Skeletal muscle tissue (tissue), 4 donors: ENCODE results near the gene MAP2. TPM values are rescaled to one million over a fixed set of nuclear protein-coding genes. Genes with fewer than 3 reads are reported as not detected.

Source experiments
- H3K27ac ChIP-seq: one replicate; pipeline ENCODE4 v1.7.0; 2013; ENCODE audit warnings: mild to moderate bottlenecking, low read depth, low read length, inconsistent platforms
- H3K27me3 ChIP-seq, 3 donors: one replicate each; pipeline ENCODE4 v1.7.0; 2013; ENCODE audit warnings: low read length in 3 of 3; ENCODE audit not compliant: control insufficient read depth in 3 of 3, insufficient read depth in 3 of 3
- H3K36me3 ChIP-seq, 3 donors: one replicate each; pipeline ENCODE4 v1.7.0; 2013; ENCODE audit warnings: low read length in 3 of 3; ENCODE audit not compliant: control insufficient read depth in 3 of 3, insufficient read depth in 3 of 3
- H3K4me1 ChIP-seq, 3 donors: one replicate each; pipeline ENCODE4 v1.7.0; 2013; ENCODE audit warnings: low read length in 3 of 3, mild to moderate bottlenecking in 3 of 3; ENCODE audit not compliant: control insufficient read depth in 3 of 3, insufficient read depth in 3 of 3
- H3K4me3 ChIP-seq, 3 donors: one replicate each; pipeline ENCODE4 v1.7.0; 2013; ENCODE audit warnings: low read length in 3 of 3
- H3K9ac ChIP-seq, 3 donors: one replicate each; pipeline ENCODE4 v1.7.0; 2013; ENCODE audit warnings: low read length in 3 of 3, mild to moderate bottlenecking in 3 of 3, moderate library complexity in 2 of 3, low read depth in 1 of 3
- H3K9me3 ChIP-seq, 3 donors: one replicate each; pipeline ENCODE4 v1.7.0; 2013; ENCODE audit warnings: low read length in 3 of 3; ENCODE audit not compliant: control insufficient read depth in 3 of 3
- total RNA-seq: library from RNA; depleted of rRNA; stranded (reverse); fragments of >200 nt; gene quantifications from one replicate; pipeline ENCODE4 v1.2.3, GENCODE V29; 2014
- donor health status: Osteomylitis.

The MAP2 gene
- total RNA-seq, 1 donor from 2014 or later, result 3.7 TPM

GRCh38 chr2:209456489-209456888 is 32.6 kb downstream of the MAP2 start:
- Histone ChIP-seq H3K27ac (no peak overlapping the region), H3K4me3 (no peak overlapping the region), H3K36me3 (no peaks in the 10 kb centered on the region), H3K4me1 (no peaks in the 10 kb centered on the region), H3K27me3 (no peaks in the 10 kb centered on the region), H3K9me3 (no peaks in the 10 kb centered on the region), H3K9ac (no peak overlapping the region)

- Histone ChIP-seq H3K4me3 (no peak overlapping the region), H3K9me3 (no peaks in the 10 kb centered on the region), H3K27me3 (no peaks in the 10 kb centered on the region), H3K27ac (no peak overlapping the region), H3K4me1 (no peaks in the 10 kb centered on the region), H3K36me3 (no peaks in the 10 kb centered on the region), H3K9ac (no peak overlapping the region)
These were observed 34.4 kb downstream of the MAP2 start for GRCh38 chr2:209458008-209458979.

- Histone ChIP-seq H3K27me3 (no peaks in the 10 kb centered on the region), H3K9me3 (no peaks in the 10 kb centered on the region), H3K4me3 (no peak overlapping the region), H3K27ac (no peak overlapping the region), H3K36me3 (no peaks in the 10 kb centered on the region), H3K4me1 (no peaks in the 10 kb centered on the region), H3K9ac (no peak overlapping the region)
These were observed 35.5 kb downstream of the MAP2 start for GRCh38 chr2:209459359-209459758.

- H3K27me3 ChIP-seq, result no peaks in the 10 kb centered on the region
- no peak overlapping the region for H3K9ac ChIP-seq
- H3K27ac ChIP-seq, result no peak overlapping the region
- H3K36me3 ChIP-seq, result no peaks in the 10 kb centered on the region
- no peaks in the 10 kb centered on the region for H3K4me1 ChIP-seq
- no peak overlapping the region for H3K4me3 ChIP-seq
- H3K9me3 ChIP-seq, result no peaks in the 10 kb centered on the region
These were observed 36.4 kb downstream of the MAP2 start for GRCh38 chr2:209460151-209460761.

GRCh38 chr2:209463226-209463625 is 39.4 kb downstream of the MAP2 start:
- Histone ChIP-seq H3K9me3 (no peaks in the 10 kb centered on the region), H3K9ac (no peak overlapping the region), H3K4me1 (no peaks in the 10 kb centered on the region), H3K36me3 (no peaks in the 10 kb centered on the region), H3K4me3 (no peak overlapping the region), H3K27me3 (no peaks in the 10 kb centered on the region), H3K27ac (no peak overlapping the region)

GRCh38 chr2:209463835-209464234 is 40.0 kb downstream of the MAP2 start:
- Histone ChIP-seq H3K4me3 (no peak overlapping the region), H3K27me3 (no peaks in the 10 kb centered on the region), H3K9me3 (no peaks in the 10 kb centered on the region), H3K4me1 (no peaks in the 10 kb centered on the region), H3K27ac (no peak overlapping the region), H3K36me3 (no peaks in the 10 kb centered on the region), H3K9ac (no peak overlapping the region)

- H3K4me1 ChIP-seq, result peaks cover 0 to 2% (median 0%) of the 10 kb centered on the region in 3 donors
- H3K27ac ChIP-seq, result no peak overlapping the region
- no peaks in the 10 kb centered on the region for H3K27me3 ChIP-seq
- no peaks in the 10 kb centered on the region for H3K36me3 ChIP-seq
- H3K9ac ChIP-seq, result no peak overlapping the region
- no peaks in the 10 kb centered on the region for H3K9me3 ChIP-seq
- no peak overlapping the region for H3K4me3 ChIP-seq
These were observed 45.0 kb downstream of the MAP2 start for GRCh38 chr2:209468846-209469245.

- Histone ChIP-seq H3K4me3 (no peak overlapping the region), H3K4me1 (peaks cover 0 to 2% (median 0%) of the 10 kb centered on the region in 3 donors), H3K36me3 (no peaks in the 10 kb centered on the region), H3K27me3 (no peaks in the 10 kb centered on the region), H3K9ac (no peak overlapping the region), H3K9me3 (no peaks in the 10 kb centered on the region), H3K27ac (no peak overlapping the region)
These were observed 45.6 kb downstream of the MAP2 start for GRCh38 chr2:209469481-209469880.

GRCh38 chr2:209470466-209470865 is 46.6 kb downstream of the MAP2 start:
- H3K9ac ChIP-seq, result no peak overlapping the region
- H3K4me3 ChIP-seq, result no peak overlapping the region
- no peaks in the 10 kb centered on the region for H3K9me3 ChIP-seq
- no peak overlapping the region for H3K27ac ChIP-seq
- H3K36me3 ChIP-seq, result no peaks in the 10 kb centered on the region
- H3K27me3 ChIP-seq, result no peaks in the 10 kb centered on the region
- H3K4me1 ChIP-seq, result peaks cover 0 to 2% (median 0%) of the 10 kb centered on the region in 3 donors

GRCh38 chr2:209471037-209471436 is 47.2 kb downstream of the MAP2 start:
- Histone ChIP-seq H3K9me3 (no peaks in the 10 kb centered on the region), H3K4me1 (peaks cover 0 to 2% (median 0%) of the 10 kb centered on the region in 3 donors), H3K4me3 (no peak overlapping the region), H3K9ac (no peak overlapping the region), H3K27ac (no peak overlapping the region), H3K27me3 (no peaks in the 10 kb centered on the region), H3K36me3 (no peaks in the 10 kb centered on the region)
